ENCODE results near the gene DLG1.

DNA sequence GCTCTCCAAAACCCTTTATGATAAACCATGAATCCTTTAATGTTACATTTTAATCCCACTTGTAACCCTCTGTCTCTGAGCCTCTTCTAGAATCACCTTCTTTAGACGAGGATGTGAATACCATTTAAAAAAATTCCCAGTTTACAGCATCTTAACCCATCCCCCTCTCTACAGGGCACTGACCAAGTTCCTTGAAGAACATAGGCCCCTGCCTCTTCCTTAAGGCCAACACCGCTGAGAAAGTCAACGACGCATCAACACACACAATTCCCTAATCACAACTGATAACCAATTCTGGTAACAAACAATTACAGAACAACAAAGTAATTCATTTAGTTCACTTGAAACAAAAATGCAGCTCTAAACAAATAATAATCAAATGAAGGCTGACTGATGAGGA, 130.3 kb downstream of the DLG1 start:
- TF ChIP-seq POLR2A (IDR thresholded peaks at IDR 0.05) (no peak), CTCF (IDR thresholded peaks at IDR 0.05) (no peak), POLR2AphosphoS5 (IDR thresholded peaks at IDR 0.05) (no peak), EP300 (IDR thresholded peaks at IDR 0.05; ENCODE audit: low read depth) (no peak)

Data from transverse colon (tissue), 4 donors.